HG03432 (cell line): ENCODE data around the gene PCCA.

Source experiments
- ATAC-seq: cut with Tn5 transposase; IDR thresholded peaks from one replicate; pipeline ENCODE4 v1.9.1; 2021; ENCODE audit warnings: mild to moderate bottlenecking, moderate library complexity; ENCODE audit not compliant: unreplicated experiment

The PCCA gene

GRCh38 chr13:100534911-100535310 is 446.0 kb downstream of the PCCA start:
- no peak for ATAC-seq

- ATAC-seq = no peak
Observed at GRCh38 chr13:100535426-100536135, 446.7 kb downstream of the PCCA start.

GRCh38 chr13:100536643-100537180 is 447.8 kb downstream of the PCCA start:
- no peak for ATAC-seq

- no peak for ATAC-seq
Observed at GRCh38 chr13:100537486-100537885, 448.6 kb downstream of the PCCA start.

- no peak for ATAC-seq
Observed at GRCh38 chr13:100537951-100538462, 449.1 kb downstream of the PCCA start.

GRCh38 chr13:100540621-100541020 is 451.7 kb downstream of the PCCA start:
- no peak for ATAC-seq

GRCh38 chr13:100541897-100542825 is 453.3 kb downstream of the PCCA start:
- ATAC-seq = no peak

GRCh38 chr13:100542826-100543156 is 453.9 kb downstream of the PCCA start:
- peak; percentile 91 for ATAC-seq

- ATAC-seq = no peak
Observed at GRCh38 chr13:100543872-100544602, 455.1 kb downstream of the PCCA start.

GRCh38 chr13:100544866-100545683 is 456.2 kb downstream of the PCCA start:
- ATAC-seq = no peak

GRCh38 chr13:100545684-100546061 is 456.8 kb downstream of the PCCA start:
- ATAC-seq = no peak

- ATAC-seq = no peak
Observed at GRCh38 chr13:100546713-100547405, 458.0 kb downstream of the PCCA start.

- ATAC-seq = no peak
Observed at GRCh38 chr13:100547791-100548201, 458.9 kb downstream of the PCCA start.

GRCh38 chr13:100549316-100549715 is 460.4 kb downstream of the PCCA start:
- no peak for ATAC-seq

- no peak for ATAC-seq
Observed at GRCh38 chr13:100552755-100553154, 463.9 kb downstream of the PCCA start.

- no peak for ATAC-seq
Observed at GRCh38 chr13:100559886-100560285, 471.0 kb downstream of the PCCA start.

GRCh38 chr13:100560498-100561157 is 471.7 kb downstream of the PCCA start:
- no peak for ATAC-seq

- ATAC-seq = no peak
Observed at GRCh38 chr13:100561158-100561499, 472.2 kb downstream of the PCCA start.

- no peak for ATAC-seq
Observed at GRCh38 chr13:100561599-100562204, 472.8 kb downstream of the PCCA start.
